GM21367 (cell line): ENCODE results near the gene ZXDC.

ENCODE experiments used
- ATAC-seq: cut with Tn5 transposase; IDR thresholded peaks from one replicate; pipeline ENCODE4 v1.9.1; 2021; ENCODE audit not compliant: unreplicated experiment

Gene ZXDC

GRCh38 chr3:126399756-126400155 lies 75.9 kb downstream of the ZXDC start:
- ATAC-seq: no peak

- no peak for ATAC-seq
Observed at GRCh38 chr3:126399351-126399735, 76.3 kb downstream of the ZXDC start.

GRCh38 chr3:126398423-126399350 lies 77.0 kb downstream of the ZXDC start:
- no peak for ATAC-seq

GRCh38 chr3:126397610-126398422 lies 77.9 kb downstream of the ZXDC start:
- no peak for ATAC-seq

- ATAC-seq: no peak
Observed at GRCh38 chr3:126396536-126396935, 79.2 kb downstream of the ZXDC start.

GRCh38 chr3:126395846-126396513 lies 79.7 kb downstream of the ZXDC start:
- no peak for ATAC-seq

GRCh38 chr3:126394977-126395321 lies 80.7 kb downstream of the ZXDC start:
- no peak for ATAC-seq

GRCh38 chr3:126394179-126394976 lies 81.3 kb downstream of the ZXDC start, which contains the start of gene CFAP100:
TSS of gene CFAP100 (plus strand) at chr3:126394909. CDS start at chr3:126396001, 1,092 bp downstream.
- ATAC-seq: no peak

- no peak for ATAC-seq
Observed at GRCh38 chr3:126393563-126393962, 82.1 kb downstream of the ZXDC start.

GRCh38 chr3:126392246-126392645 lies 83.4 kb downstream of the ZXDC start:
- no peak for ATAC-seq

- no peak for ATAC-seq
Observed at GRCh38 chr3:126391631-126392030, 84.1 kb downstream of the ZXDC start.

GRCh38 chr3:126390751-126391150 lies 84.9 kb downstream of the ZXDC start:
- no peak for ATAC-seq

GRCh38 chr3:126390201-126390600 lies 85.5 kb downstream of the ZXDC start:
- ATAC-seq: no peak

- ATAC-seq: no peak
Observed at GRCh38 chr3:126389794-126390146, 85.9 kb downstream of the ZXDC start.

- ATAC-seq: peak; percentile 51
Observed at GRCh38 chr3:126389112-126389793, 86.4 kb downstream of the ZXDC start.
